Right cardiac atrium (tissue), 5 donors: ENCODE results near the gene CMTM2. TPM values are rescaled to one million over a fixed set of nuclear protein-coding genes. Genes with fewer than 3 reads are reported as not detected.
"Not testable (repeated sequence)": the region's sequence is repeated elsewhere in the genome, so short reads cannot be mapped to it uniquely, and the experiment has no call there.

Source experiments
- ATAC-seq, 2 donors: fragments of 200-7000 bp; cut with Tn5 transposase; one replicate each; pipeline versions ENCODE4 v1.8.0 to v1.9.1; 2020; ENCODE audit warnings: moderate library complexity in 2 of 2, mild to moderate bottlenecking in 1 of 2
- DNase-seq, 3 donors: peaks; one replicate each; pipeline ENCODE4 v3.0.0-alpha.2; 2020
- H3K27ac ChIP-seq: one replicate; pipeline ENCODE4 v1.5.1; 2013; ENCODE audit warnings: mild to moderate bottlenecking, low read length, control low read depth, moderate library complexity
- H3K27me3 ChIP-seq: one replicate; pipeline ENCODE4 v1.6.1; 2013; ENCODE audit not compliant: control insufficient read depth, insufficient read depth
- H3K4me1 ChIP-seq: one replicate; pipeline ENCODE4 v1.6.1; 2013; ENCODE audit warnings: low read length; ENCODE audit not compliant: control insufficient read depth, insufficient read depth
- H3K4me3 ChIP-seq: one replicate; pipeline ENCODE4 v1.5.1; 2013; ENCODE audit warnings: low read length, control low read depth
- H3K9me3 ChIP-seq: one replicate; pipeline ENCODE4 v1.6.1; 2013; ENCODE audit warnings: low read length; ENCODE audit not compliant: control insufficient read depth
- WGBS: extraction: QIAGEN DNeasy Blood & Tissue Kit; methylation state at CpG from one replicate; pipeline ENCODE4 v1.1.7; 2013; 5-methylcytosine and 5-hydroxymethylcytosine counted together
- intact Hi-C, 4 donors: fragments of 100-400 bp; cut with DNase I; formaldehyde crosslinking; loops; one replicate each; pipeline versions ENCODE4 v1.11.0 to v1.14.0; 2022 to 2023
- polyA plus RNA-seq: library from polyadenylated mRNA; stranded (reverse); fragments of 200-250 nt; gene quantifications from one replicate; pipeline ENCODE4 v1.2.3, GENCODE V29; 2013
- total RNA-seq, 4 donors: library from RNA; stranded (reverse); fragmentation: NEBNext Ultra II Directional; extraction: Animal tissue kit (Norgen Biotek cat#: 25700); gene quantifications; one replicate each; pipeline ENCODE4 v1.2.1, GENCODE V29; 2021
- donor health status: healthy with polysubstance abuse.
- donor health status: DM: no; HTN: yes; CAD: no.
- donor health status: DM: no; HTN: no; CAD: no.
- donor health status: DM: no; HTN: yes; CAD: no; lungs with severe emphysema.
- donor health status: DM: yes; HTN: yes; CAD: no.

The CMTM2 gene
- total and polyA plus RNA-seq, 5 donors: 0.47 TPM; not detected in 4

DNA sequence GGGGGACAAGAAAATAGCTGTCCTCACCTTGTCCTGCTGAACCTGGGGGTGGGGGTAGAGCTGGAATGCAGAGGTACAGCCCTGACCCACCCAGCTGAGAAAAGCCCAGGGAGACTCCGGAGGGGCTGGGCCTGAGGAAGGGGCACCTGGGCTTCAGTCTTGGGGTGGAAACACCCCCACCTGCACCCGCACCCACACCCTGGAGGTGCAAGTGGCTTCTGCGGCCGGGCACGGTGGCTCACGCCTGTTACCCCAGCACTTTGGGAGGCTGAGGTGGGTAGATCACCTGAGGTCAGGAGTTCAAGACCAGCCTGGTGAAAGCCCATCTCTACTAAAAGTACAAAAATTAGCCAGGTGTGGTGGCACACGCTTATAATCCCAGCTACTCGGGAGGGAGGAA is 32.6 kb downstream of the CMTM2 start:
- H3K27me3 ChIP-seq, H3K9me3 ChIP-seq, H3K4me1 ChIP-seq, ATAC-seq, H3K4me3 ChIP-seq, DNase-seq, H3K27ac ChIP-seq, intact Hi-C loops: not testable (repeated sequence)
- WGBS: 95% methylated on average over 8 of the region's 8 CpGs

DNA sequence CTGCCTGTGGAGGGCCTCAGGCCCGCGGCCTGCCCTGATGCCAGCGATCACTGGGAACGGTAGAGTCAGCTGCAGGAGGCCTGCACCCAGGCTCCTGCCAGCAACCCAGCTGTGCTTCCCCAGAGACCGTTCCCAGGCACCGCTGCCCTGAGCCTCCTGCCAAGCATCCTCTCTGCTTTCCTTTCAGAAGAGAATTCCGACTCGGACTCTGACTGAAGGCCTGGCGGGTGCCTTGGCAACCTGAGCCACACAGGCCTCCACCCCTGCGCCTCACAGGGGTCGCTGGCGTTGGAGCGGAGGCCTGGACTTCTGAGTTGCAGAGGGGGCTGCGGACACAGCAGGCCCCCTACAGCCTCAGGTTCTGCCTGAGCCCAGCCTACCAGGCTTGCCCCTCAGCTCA is 33.2 kb downstream of the CMTM2 start:
- WGBS: 84% methylated on average over 14 of the region's 14 CpGs
- intact Hi-C loops: no loop called here
- H3K4me3 ChIP-seq: no peak overlapping the region
- ATAC-seq (no peak), DNase-seq (no peak)
- no peaks in the 10 kb centered on the region for H3K27me3 ChIP-seq
- H3K4me1 ChIP-seq: no peaks in the 10 kb centered on the region
- no peak overlapping the region for H3K27ac ChIP-seq
- H3K9me3 ChIP-seq: no peaks in the 10 kb centered on the region

DNA sequence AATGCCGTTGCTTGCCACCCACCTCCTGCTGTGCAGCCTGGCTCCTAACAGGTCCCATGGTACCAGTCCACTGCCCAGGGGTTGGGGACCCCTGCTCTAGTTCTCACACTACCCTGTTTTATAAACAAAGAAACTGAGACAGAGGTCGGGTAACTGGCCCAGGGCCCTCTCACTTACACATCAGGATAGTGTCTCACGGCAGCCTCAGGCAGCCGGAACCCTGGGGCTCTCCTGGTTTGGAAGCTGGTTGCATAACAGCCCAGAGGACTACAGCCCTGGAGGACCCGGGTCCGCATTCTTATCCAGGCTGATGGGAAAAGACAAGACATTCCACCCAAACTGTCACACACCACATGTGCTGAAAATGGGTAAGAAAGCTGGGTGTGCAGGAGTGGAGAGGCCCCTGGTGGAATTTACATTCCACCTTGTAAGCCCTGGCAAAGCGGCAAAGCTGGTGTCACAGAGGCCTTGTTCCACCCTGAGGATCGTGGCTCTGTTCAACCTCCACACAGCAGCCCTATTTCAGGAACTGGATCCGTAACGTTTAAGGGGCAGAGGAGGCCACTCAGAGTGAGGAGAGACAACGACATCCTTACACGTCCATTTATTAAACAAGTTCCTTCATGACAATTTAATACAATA is 35.0 kb downstream of the CMTM2 start:
- H3K27me3 ChIP-seq: no peaks in the 10 kb centered on the region
- no peaks in the 10 kb centered on the region for H3K9me3 ChIP-seq
- ATAC-seq (no peak), DNase-seq (no peak)
- no peak overlapping the region for H3K4me3 ChIP-seq
- no peak overlapping the region for H3K27ac ChIP-seq
- intact Hi-C loops: no loop called here
- 80% methylated on average over 12 of the region's 12 CpGs for WGBS
- peaks cover 2% of the 10 kb centered on the region for H3K4me1 ChIP-seq

- Histone ChIP-seq H3K9me3 (no peaks in the 10 kb centered on the region), H3K27me3 (no peaks in the 10 kb centered on the region), H3K27ac (no peak overlapping the region), H3K4me3 (no peak overlapping the region), H3K4me1 (peaks cover 2% of the 10 kb centered on the region)
- no peak for ATAC-seq
- WGBS: 92% methylated on average over 4 of the region's 4 CpGs
- DNase-seq: no peak
- intact Hi-C loops: no loop called here
Measured at GRCh38 chr16:66616169-66616568, 36.9 kb downstream of the CMTM2 start.

- WGBS: 66% methylated on average over 9 of the region's 9 CpGs
Measured at GRCh38 chr16:66616592-66616991, 37.3 kb downstream of the CMTM2 start.

DNA sequence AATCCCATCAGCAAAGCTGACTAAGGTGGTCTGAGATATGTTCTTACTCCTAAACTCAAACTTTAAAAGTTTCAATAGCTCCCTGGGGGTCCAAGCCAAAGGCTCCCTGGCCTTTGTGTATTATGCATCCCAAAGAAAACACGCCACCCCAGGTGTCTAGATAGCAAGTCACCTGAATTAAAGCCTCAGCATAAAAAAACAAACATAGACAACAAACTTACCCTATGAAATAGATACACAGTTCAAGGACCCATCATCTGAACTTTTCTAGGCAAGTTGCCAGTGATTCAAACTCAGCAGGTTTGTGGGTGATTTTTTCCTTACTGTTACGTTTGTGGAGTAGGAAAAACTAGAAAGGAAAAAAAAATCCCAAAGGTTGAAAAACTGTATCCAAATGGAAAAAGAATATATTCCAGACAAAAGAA is 37.8 kb downstream of the CMTM2 start:
- Histone ChIP-seq H3K4me1 (peaks cover 2% of the 10 kb centered on the region), H3K9me3 (no peaks in the 10 kb centered on the region), H3K27me3 (no peaks in the 10 kb centered on the region), H3K4me3 (no peak overlapping the region), H3K27ac (no peak overlapping the region)
- DNase-seq: no peak
- ATAC-seq: no peak
- intact Hi-C loops: no loop called here
- WGBS: 83% methylated on average over 2 of the region's 2 CpGs

More at GRCh38 chr16:66616592-66616991, 37.3 kb downstream of the CMTM2 start:
- DNase-seq: no peak
- intact Hi-C loops: no loop called here
- H3K4me1 ChIP-seq: peaks cover 2% of the 10 kb centered on the region
- no peaks in the 10 kb centered on the region for H3K9me3 ChIP-seq
- no peak overlapping the region for H3K4me3 ChIP-seq
- H3K27ac ChIP-seq: no peak overlapping the region
- H3K27me3 ChIP-seq: no peaks in the 10 kb centered on the region
- ATAC-seq: no peak

DNA sequence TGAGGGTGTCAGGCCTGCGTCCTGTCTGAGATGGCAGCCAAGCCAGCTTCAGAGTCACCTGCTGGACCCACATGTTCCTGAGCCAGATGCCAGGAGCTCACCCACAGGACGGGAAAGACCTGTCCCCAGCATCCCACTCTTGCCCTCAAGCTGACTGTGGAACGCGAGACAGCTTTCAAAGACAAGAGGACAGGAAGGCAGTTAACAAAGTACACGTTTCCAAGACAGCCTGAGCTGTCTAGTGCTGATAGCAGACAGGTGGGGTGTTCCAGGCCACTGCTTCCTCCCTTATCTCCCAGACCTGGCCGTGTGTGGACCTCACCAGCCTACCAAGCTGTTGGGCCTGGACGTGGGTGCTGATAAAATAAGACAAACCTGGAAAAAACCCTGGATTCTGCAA is 38.5 kb downstream of the CMTM2 start:
- no peaks in the 10 kb centered on the region for H3K27me3 ChIP-seq
- H3K9me3 ChIP-seq: no peaks in the 10 kb centered on the region
- peak in 1 of 2 donors; percentile 7 for ATAC-seq
- H3K4me1 ChIP-seq: peaks cover 2% of the 10 kb centered on the region
- H3K27ac ChIP-seq: no peak overlapping the region
- H3K4me3 ChIP-seq: no peak overlapping the region
- intact Hi-C loops: no loop called here
- DNase-seq: no peak
- WGBS: 60% methylated on average over 7 of the region's 7 CpGs

GRCh38 chr16:66618588-66619375 is 39.5 kb downstream of the CMTM2 start:
- peak; percentile 33 to 66 for ATAC-seq
- H3K4me3 ChIP-seq: no peak overlapping the region
- no peaks in the 10 kb centered on the region for H3K27me3 ChIP-seq
- intact Hi-C loops: no loop called here
- no peak overlapping the region for H3K27ac ChIP-seq
- 64% methylated on average over 10 of the region's 10 CpGs for WGBS
- H3K4me1 ChIP-seq: peaks cover 2% of the 10 kb centered on the region
- DNase-seq: peak in 1 of 3 donors; percentile 39
- H3K9me3 ChIP-seq: no peaks in the 10 kb centered on the region

- ATAC-seq: peak in 1 of 2 donors; percentile 6
- Histone ChIP-seq H3K4me1 (peaks cover 2% of the 10 kb centered on the region), H3K9me3 (no peaks in the 10 kb centered on the region), H3K27ac (no peak overlapping the region), H3K4me3 (no peak overlapping the region), H3K27me3 (no peaks in the 10 kb centered on the region)
- WGBS: 61% methylated on average over 12 of the region's 12 CpGs
- intact Hi-C loops: no loop called here
- no peak for DNase-seq
Measured at GRCh38 chr16:66619534-66620428, 40.5 kb downstream of the CMTM2 start.

- H3K27ac ChIP-seq: no peak overlapping the region
- 81% methylated on average over 8 of the region's 8 CpGs for WGBS
Measured at GRCh38 chr16:66620429-66620795, 41.1 kb downstream of the CMTM2 start.

DNA sequence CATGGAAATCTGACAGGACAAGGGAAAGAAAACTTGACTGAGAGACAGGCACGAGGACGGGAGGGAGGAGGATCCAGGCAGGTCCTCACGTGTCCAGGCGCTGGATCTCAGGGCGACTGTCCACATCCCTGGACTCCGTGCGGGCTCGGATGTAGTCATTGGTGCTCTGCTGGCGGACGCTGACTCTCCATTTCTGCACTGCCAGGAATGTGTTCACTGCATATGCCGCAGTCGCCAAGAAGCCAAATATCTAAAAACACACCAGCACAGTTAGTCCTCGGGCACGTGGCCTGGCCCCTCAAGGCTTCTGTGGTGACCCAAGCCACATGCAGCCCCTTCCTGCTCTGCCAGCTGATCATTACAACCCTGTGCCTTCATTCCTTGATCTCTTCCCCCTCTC is 42.7 kb downstream of the CMTM2 start:
- intact Hi-C loops: no loop called here
- WGBS: 95% methylated on average over 14 of the region's 14 CpGs

More at GRCh38 chr16:66620429-66620795, 41.1 kb downstream of the CMTM2 start:
- no peaks in the 10 kb centered on the region for H3K27me3 ChIP-seq
- intact Hi-C loops: no loop called here
- H3K9me3 ChIP-seq: no peaks in the 10 kb centered on the region
- ATAC-seq (no peak), DNase-seq (no peak)
- H3K4me1 ChIP-seq: peaks cover 2% of the 10 kb centered on the region
- no peak overlapping the region for H3K4me3 ChIP-seq

More for the DNA sequence above, 42.7 kb downstream of the CMTM2 start:
- Histone ChIP-seq H3K4me1 (peaks cover 2% of the 10 kb centered on the region), H3K4me3 (no peak overlapping the region), H3K9me3 (no peaks in the 10 kb centered on the region), H3K27ac (no peak overlapping the region), H3K27me3 (no peaks in the 10 kb centered on the region)
- DNase-seq (no peak), ATAC-seq (no peak)
